PFSK-1 (cell line): Measurements from ENCODE around the gene PARVB.

Experiments used
- FOXP2 ChIP-seq: optimal IDR thresholded peaks from 2 replicates; pipeline ENCODE3; 2011; ENCODE audit warnings: borderline replicate concordance, control low read depth, inconsistent platforms; ENCODE audit not compliant: insufficient read depth; ENCODE audit errors: extremely low read length, extremely low read depth
- POLR2AphosphoS5 ChIP-seq: IDR thresholded peaks from 2 replicates; pipeline ENCODE4 v1.6.1; 2012; ENCODE audit warnings: low read depth, mild to moderate bottlenecking, control low read depth, low read length, moderate library complexity
- SIN3A ChIP-seq: IDR thresholded peaks from 2 replicates; pipeline ENCODE4 v1.6.1; 2012; ENCODE audit warnings: mild to moderate bottlenecking, low read length, moderate library complexity, borderline replicate concordance; ENCODE audit not compliant: insufficient read depth
- TAF1 ChIP-seq: IDR thresholded peaks from 2 replicates; pipeline ENCODE4 v1.6.1; 2012; ENCODE audit warnings: low read length, control low read depth, borderline replicate concordance; ENCODE audit not compliant: insufficient read depth
- TF ChIP-seq, protein P1 (sequence below), 2 experiments: IDR thresholded peaks; 2 replicates each; pipeline versions ENCODE4 v1.6.1 to v1.8.0; 2011 to 2012; ENCODE audit warnings: low read depth in 2 of 2, low read length in 2 of 2, control low read depth in 1 of 2, inconsistent platforms in 1 of 2, mild to moderate bottlenecking in 1 of 2, moderate library complexity in 1 of 2; ENCODE audit not compliant: insufficient read depth in 1 of 2

Gene PARVB

GRCh38 chr22:44192098-44192815 is 168.2 kb downstream of the PARVB start:
- no peak for TF ChIP-seq POLR2AphosphoS5

GRCh38 chr22:44192816-44193534 is 168.9 kb downstream of the PARVB start:
- TF ChIP-seq TAF1: no peak
- no peak for TF ChIP-seq POLR2AphosphoS5
- TF ChIP-seq FOXP2: no peak
- TF ChIP-seq, protein P1, sequence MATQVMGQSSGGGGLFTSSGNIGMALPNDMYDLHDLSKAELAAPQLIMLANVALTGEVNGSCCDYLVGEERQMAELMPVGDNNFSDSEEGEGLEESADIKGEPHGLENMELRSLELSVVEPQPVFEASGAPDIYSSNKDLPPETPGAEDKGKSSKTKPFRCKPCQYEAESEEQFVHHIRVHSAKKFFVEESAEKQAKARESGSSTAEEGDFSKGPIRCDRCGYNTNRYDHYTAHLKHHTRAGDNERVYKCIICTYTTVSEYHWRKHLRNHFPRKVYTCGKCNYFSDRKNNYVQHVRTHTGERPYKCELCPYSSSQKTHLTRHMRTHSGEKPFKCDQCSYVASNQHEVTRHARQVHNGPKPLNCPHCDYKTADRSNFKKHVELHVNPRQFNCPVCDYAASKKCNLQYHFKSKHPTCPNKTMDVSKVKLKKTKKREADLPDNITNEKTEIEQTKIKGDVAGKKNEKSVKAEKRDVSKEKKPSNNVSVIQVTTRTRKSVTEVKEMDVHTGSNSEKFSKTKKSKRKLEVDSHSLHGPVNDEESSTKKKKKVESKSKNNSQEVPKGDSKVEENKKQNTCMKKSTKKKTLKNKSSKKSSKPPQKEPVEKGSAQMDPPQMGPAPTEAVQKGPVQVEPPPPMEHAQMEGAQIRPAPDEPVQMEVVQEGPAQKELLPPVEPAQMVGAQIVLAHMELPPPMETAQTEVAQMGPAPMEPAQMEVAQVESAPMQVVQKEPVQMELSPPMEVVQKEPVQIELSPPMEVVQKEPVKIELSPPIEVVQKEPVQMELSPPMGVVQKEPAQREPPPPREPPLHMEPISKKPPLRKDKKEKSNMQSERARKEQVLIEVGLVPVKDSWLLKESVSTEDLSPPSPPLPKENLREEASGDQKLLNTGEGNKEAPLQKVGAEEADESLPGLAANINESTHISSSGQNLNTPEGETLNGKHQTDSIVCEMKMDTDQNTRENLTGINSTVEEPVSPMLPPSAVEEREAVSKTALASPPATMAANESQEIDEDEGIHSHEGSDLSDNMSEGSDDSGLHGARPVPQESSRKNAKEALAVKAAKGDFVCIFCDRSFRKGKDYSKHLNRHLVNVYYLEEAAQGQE (IDR thresholded peaks at IDR 0.05; ENCODE audit: insufficient read depth in 1 of 2, low read depth in 2 of 2, low read length in 2 of 2): no peak
- no peak for TF ChIP-seq SIN3A

- TF ChIP-seq POLR2AphosphoS5: no peak
- TF ChIP-seq, protein P1 (IDR thresholded peaks at IDR 0.05; ENCODE audit: insufficient read depth in 1 of 2, low read depth in 2 of 2, low read length in 2 of 2): no peak
- TF ChIP-seq SIN3A: no peak
- no peak for TF ChIP-seq FOXP2
- TF ChIP-seq TAF1: no peak
Observed at GRCh38 chr22:44193535-44193891, 169.4 kb downstream of the PARVB start.

GRCh38 chr22:44194569-44194968 is 170.5 kb downstream of the PARVB start:
- TF ChIP-seq FOXP2: no peak
- no peak for TF ChIP-seq SIN3A
- no peak for TF ChIP-seq TAF1
- no peak for TF ChIP-seq POLR2AphosphoS5
- TF ChIP-seq, protein P1 (IDR thresholded peaks at IDR 0.05; ENCODE audit: insufficient read depth in 1 of 2, low read depth in 2 of 2, low read length in 2 of 2): no peak

DNA sequence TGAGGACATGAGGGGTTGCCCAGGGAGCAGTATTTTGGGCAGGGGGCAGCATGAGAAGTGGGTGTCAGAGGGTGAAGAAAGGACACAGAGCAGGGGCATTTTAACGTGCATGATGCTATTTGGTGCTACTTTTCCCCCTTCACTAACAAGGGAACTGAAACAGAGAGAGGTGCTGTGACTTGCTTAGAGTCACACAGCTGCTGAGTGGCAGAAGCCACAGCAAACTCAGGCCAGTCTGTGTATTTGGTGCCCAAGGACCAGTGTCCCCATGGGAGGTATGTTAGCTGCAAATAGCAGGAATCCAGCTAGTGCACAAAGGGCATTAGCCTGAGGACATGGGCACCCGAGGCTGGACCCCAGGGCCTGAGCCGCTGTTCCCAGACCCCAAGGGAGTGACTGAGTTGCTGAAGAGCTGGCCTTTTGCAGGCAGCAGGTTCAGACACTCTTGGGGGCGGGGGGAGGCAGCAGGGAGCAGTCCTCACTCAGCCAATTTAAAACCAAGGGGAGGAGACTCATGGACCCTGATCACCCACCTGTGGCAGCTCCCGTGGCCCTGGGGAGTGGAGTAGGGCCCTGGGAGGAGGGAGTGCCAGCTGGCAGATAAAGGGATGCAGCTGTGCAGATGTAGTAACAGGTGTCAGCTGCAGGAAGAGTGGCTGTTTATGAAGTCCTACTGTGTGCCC is 171.2 kb downstream of the PARVB start:
- TF ChIP-seq, protein P1 (IDR thresholded peaks at IDR 0.05; ENCODE audit: insufficient read depth in 1 of 2, low read depth in 2 of 2, low read length in 2 of 2): no peak
- TF ChIP-seq FOXP2 (no peak), TAF1 (no peak), POLR2AphosphoS5 (no peak)
